Thymus (tissue), 11 donors: Measurements from ENCODE around the gene FRMD8. TPM values are rescaled to one million over a fixed set of nuclear protein-coding genes. Genes with fewer than 3 reads are reported as not detected.
A peak's percentile ranks its signal among the peaks of the same experiment; 100 is the strongest.

ENCODE experiments used
- DNase-seq, 9 donors: peaks; one replicate each; pipeline ENCODE4 v3.0.0-alpha.2; 2013; ENCODE audit warnings: low spot score in 9 of 9, low read depth in 6 of 9, missing footprints in 1 of 9
- H3K27ac ChIP-seq, 2 donors: one replicate each; pipeline ENCODE4 v1.5.1; 2013; ENCODE audit warnings: control low read depth in 1 of 2, low read depth in 1 of 2, low read length in 1 of 2, mild to moderate bottlenecking in 1 of 2, moderate library complexity in 1 of 2
- H3K27me3 ChIP-seq, 2 donors: one replicate each; pipeline ENCODE4 v1.5.1; 2013; ENCODE audit warnings: low read length in 1 of 2; ENCODE audit not compliant: control insufficient read depth in 2 of 2, insufficient read depth in 1 of 2
- H3K36me3 ChIP-seq, 2 donors: one replicate each; pipeline ENCODE4 v1.5.1; 2013; ENCODE audit warnings: low read length in 1 of 2, mild to moderate bottlenecking in 1 of 2, moderate library complexity in 1 of 2; ENCODE audit not compliant: control insufficient read depth in 2 of 2, insufficient read depth in 2 of 2
- H3K4me1 ChIP-seq, 2 donors: one replicate each; pipeline ENCODE4 v1.5.1; 2013; ENCODE audit warnings: low read length in 2 of 2; ENCODE audit not compliant: control insufficient read depth in 2 of 2, insufficient read depth in 2 of 2
- H3K4me3 ChIP-seq, 2 donors: one replicate each; pipeline ENCODE4 v1.5.1; 2013; ENCODE audit warnings: low read length in 2 of 2, control low read depth in 1 of 2, mild to moderate bottlenecking in 1 of 2
- H3K9me3 ChIP-seq, 2 donors: one replicate each; pipeline ENCODE4 v1.5.1; 2013; ENCODE audit warnings: low read length in 1 of 2, mild to moderate bottlenecking in 1 of 2; ENCODE audit not compliant: control insufficient read depth in 2 of 2, insufficient read depth in 1 of 2
- WGBS: extraction: QIAGEN DNeasy Blood & Tissue Kit; methylation state at CpG from one replicate; pipeline ENCODE4 v1.1.7; 2013; 5-methylcytosine and 5-hydroxymethylcytosine counted together
- polyA plus RNA-seq: library from polyadenylated mRNA; stranded (reverse); fragments of 200-250 nt; gene quantifications from one replicate; pipeline ENCODE4 v1.2.3, GENCODE V29; 2013
- total RNA-seq: library from RNA; stranded (reverse); fragments of 120-200 nt; gene quantifications from one replicate; pipeline ENCODE4 v1.2.4, GENCODE V29; 2013
- donor health status: healthy.

The FRMD8 gene
- total and polyA plus RNA-seq, 2 donors = 15.2 to 21.4 TPM

DNA sequence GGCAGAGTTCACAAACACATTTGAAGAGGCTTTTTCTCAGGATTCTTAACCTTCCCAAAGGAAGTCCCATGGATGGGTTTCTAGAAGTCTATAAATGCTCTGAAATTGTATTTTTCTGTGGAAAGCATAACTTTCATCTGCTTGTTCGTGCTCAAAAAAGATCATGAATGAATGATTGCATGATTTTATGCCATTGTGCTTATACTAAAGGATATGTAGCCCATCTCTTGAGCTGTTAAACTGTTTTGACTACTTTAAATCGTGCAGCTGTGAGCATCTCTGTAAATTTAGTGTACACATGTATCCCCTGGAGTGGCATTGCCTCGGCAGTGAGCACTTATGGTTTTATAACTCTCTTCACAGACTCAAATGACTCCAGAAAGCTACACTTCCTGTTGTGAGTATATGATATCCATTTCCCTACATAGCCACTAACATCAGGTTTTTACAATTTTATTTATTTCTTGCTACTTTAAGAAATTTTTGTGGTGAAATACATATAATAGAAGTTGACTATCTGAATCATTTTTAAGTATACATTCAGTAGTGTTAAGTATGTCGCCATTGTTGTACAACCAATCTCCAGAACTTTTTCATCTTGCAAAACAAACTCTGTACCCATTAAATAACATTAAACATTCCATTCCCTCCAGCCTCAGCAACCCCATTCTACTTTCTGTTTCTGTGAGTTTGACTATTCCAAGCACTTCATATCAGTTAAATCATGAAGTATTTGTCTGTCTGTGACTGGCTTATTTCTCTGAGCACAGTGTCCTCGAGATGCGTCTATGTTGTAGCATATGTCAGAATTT is 44.2 kb downstream of the FRMD8 start:
- 56% methylated on average over 6 of the region's 6 CpGs for WGBS
- H3K27me3 ChIP-seq = no peaks in the 10 kb centered on the region
- peak in 2 of 9 donors; percentile 49 to 67 for DNase-seq
- peak overlapping the region; percentile 90 to 94 for H3K27ac ChIP-seq
- H3K4me3 ChIP-seq = peak overlapping the region; percentile 6 to 18
- no peaks in the 10 kb centered on the region for H3K9me3 ChIP-seq
- peaks cover 11 to 16% of the 10 kb centered on the region in 2 donors for H3K36me3 ChIP-seq
- peaks cover 32 to 46% of the 10 kb centered on the region in 2 donors for H3K4me1 ChIP-seq

DNA sequence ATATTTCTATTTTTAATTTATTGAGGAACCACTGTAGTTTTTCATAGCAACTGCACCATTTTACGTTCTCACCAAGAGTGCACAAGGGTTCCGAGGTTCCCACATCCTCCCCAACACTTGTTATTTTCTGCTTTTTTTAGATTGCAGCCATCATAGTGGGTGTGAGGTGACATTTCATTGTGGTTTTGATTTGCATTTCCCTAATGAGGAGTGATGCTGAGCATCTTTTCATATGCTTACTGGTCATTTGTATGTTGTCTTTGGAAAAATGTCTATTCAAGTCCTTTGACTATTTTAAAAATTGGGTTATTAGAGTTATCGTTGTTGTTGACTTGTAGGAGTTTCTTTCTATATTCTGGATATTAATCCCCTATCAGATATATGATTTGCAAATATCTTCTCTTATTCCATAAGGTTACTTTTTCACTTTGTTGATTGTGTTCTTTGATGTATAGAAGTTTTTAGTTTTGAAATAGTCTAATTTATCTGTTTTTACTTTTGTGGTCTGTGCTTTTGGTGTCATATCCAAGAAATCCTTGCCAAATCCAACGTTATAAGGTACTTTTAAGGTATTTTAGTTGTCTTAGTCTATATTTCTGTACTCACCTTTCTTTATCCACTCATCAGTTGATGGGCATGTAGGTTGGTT is 45.1 kb downstream of the FRMD8 start:
- Histone ChIP-seq H3K27ac (peak overlapping the region in 1 of 2 donors; percentile 31), H3K27me3 (no peaks in the 10 kb centered on the region), H3K4me1 (peaks cover 29 to 42% of the 10 kb centered on the region in 2 donors), H3K36me3 (peaks cover 17 to 24% of the 10 kb centered on the region in 2 donors), H3K9me3 (no peaks in the 10 kb centered on the region), H3K4me3 (no peak overlapping the region)
- DNase-seq = peak in 2 of 9 donors; percentile 26 to 62
- 69% methylated on average over 4 of the region's 4 CpGs for WGBS

DNA sequence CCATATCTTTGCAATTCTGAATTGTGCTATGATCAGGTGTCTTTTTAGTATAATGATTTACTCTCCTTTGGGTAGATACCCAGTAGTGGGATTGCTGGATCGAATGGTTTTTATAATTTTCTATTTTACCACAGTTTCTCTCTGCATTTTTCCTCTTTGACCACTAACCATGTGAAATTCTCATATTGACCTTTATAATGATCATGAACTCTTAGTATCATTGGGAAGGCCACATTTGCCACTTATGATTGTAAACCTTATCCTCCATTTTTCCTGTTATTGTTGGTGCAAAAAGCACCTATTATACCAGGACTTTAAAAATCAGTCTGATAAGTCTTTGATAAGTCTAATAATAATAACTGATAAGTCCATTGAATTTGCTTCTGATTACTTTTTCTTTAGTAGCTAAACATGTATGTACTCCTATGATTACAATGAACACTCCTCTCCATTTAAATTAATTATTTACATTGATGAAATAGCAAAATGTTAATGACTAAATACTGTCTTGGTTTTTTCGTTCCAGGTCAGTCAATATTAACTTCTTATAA is 45.7 kb downstream of the FRMD8 start:
- Histone ChIP-seq H3K27me3 (no peaks in the 10 kb centered on the region), H3K36me3 (peaks cover 16 to 24% of the 10 kb centered on the region in 2 donors), H3K4me1 (peaks cover 25 to 36% of the 10 kb centered on the region in 2 donors), H3K27ac (no peak overlapping the region), H3K9me3 (no peaks in the 10 kb centered on the region), H3K4me3 (no peak overlapping the region)
- WGBS = 77% methylated on average over 2 of the region's 2 CpGs
- no peak for DNase-seq

DNA sequence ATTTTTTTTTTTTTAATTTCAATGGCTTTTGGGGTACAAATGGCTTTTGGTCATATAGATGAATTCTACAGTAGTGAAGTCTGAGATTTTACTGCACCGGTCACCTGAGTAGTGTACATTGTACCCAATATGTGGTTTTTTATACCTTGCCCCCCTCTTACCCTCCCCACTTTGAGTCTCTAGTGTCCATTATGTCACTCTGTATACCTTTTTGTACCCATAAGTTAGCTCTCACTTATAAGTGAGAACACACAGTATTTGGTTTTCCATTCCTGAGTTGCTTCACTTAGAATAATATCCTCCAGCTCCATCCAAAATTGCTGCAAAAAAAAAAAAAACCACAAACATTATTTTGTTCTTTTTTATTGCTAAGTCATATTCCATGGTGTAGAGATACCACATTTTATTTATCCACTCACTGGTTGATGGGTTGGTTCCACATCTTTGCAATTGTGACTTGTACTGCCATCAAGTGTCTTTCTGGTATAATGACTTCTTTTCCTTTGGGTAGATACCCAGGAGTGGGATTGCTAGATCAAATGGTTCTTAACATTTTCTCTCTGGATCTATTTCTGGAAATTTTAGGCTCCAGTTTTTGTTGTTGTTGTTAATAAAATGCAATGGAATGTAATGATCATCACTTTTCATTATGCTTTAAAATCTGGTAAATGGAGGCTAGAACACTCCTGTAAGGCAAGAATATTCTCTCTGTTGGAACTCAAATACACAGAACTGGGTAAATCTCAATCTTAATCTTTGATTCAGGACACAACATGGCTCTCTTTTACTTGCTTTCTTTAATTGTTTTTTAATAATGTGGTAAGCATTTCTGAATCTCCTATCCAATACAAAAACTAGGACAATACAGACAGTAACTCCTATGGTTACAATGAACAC is 46.5 kb downstream of the FRMD8 start:
- 98% methylated on average over 1 of the region's 1 CpG for WGBS
- Histone ChIP-seq H3K36me3 (peaks cover 21 to 27% of the 10 kb centered on the region in 2 donors), H3K27ac (no peak overlapping the region), H3K4me1 (peaks cover 19 to 29% of the 10 kb centered on the region in 2 donors), H3K27me3 (no peaks in the 10 kb centered on the region), H3K9me3 (no peaks in the 10 kb centered on the region), H3K4me3 (no peak overlapping the region)
- DNase-seq = peak in 2 of 9 donors; percentile 58 to 79

DNA sequence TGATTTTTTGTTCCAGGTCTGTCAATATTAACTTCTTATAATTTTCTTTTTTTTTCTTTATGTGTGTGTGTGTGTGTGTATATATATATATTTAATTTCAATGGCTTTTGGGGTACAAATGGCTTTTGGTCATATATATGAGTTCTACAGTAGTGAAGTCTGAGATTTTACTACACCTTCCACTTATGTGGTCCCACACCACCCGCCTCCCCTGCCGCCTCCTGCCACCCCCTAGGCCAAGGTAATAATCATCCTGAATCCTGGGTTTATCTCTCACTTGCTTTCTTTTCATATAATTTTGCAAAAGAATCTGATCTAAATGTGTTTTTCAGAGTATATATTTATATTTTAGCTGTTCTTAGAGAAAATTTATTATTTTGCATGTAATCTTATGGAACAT is 47.2 kb downstream of the FRMD8 start:
- Histone ChIP-seq H3K27ac (no peak overlapping the region), H3K36me3 (peaks cover 22 to 28% of the 10 kb centered on the region in 2 donors), H3K27me3 (no peaks in the 10 kb centered on the region), H3K9me3 (no peaks in the 10 kb centered on the region), H3K4me3 (no peak overlapping the region), H3K4me1 (peaks cover 15 to 21% of the 10 kb centered on the region in 2 donors)
- WGBS = over 99% methylated on average over 2 of the region's 2 CpGs
- DNase-seq = no peak

DNA sequence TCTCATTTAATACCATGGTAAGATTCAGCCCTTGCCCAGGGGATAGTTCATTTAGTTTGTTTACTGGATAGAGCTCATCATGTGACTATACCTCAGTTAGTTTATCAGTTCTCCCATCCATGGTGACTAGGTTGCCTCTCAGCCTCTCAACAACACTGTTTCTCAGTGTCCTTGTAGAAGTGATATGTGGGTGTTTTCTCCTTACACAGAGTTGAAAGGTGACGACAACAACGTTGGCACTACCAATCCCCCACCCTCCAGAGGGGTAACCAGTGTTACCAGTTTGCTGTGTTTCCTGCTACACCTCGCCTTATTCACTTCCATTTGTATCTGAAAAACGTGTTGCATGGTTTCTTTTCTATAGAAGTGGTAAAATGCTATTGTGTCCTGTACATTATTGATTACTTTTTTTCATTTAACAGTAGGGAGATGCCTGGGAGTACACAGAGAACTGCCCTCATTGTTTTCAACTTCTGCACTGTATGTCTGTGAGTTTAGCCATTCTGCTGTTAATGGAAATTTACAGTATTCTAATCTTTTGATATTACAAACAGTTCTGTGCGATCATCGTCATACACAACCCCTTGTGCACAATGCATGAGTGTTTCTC is 47.7 kb downstream of the FRMD8 start:
- Histone ChIP-seq H3K27ac (peak overlapping the region in 1 of 2 donors; percentile 42), H3K4me3 (no peak overlapping the region), H3K27me3 (no peaks in the 10 kb centered on the region), H3K4me1 (peaks cover 12 to 19% of the 10 kb centered on the region in 2 donors), H3K36me3 (peaks cover 22 to 28% of the 10 kb centered on the region in 2 donors), H3K9me3 (no peaks in the 10 kb centered on the region)
- 91% methylated on average over 6 of the region's 6 CpGs for WGBS
- no peak for DNase-seq

DNA sequence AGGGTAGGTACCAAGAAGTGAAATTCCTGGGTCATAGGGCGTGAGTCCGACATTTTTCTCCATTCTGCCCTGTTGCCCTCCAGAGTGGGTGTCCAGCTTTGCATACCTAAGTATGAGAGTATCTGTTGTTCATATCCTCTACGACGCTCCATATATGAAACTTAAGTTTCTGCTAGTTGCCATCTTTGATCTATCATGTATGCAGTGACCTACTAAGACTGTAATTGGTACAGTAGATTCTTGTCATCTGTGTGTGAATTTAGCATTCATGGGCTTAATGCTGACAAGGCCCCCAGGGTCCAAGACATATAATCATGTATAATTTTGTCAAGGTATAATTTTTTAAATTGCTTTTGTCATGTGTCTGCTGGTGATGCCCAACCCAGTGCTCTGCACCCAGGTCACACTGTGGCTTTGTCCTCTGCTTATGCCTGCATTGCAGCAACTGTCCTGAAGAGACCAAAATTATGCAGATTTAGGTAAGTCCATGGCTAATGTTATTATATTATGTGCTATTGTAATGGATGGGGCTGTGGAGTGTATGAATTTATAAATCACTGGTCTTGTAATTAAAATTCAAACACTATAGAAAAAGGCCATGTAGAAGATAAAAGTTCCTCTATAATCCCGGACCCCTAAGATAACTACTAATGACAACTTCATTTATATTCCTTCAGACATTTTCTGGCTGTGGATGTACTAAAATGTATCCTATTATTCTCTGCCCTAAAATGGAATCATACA is 48.4 kb downstream of the FRMD8 start:
- Histone ChIP-seq H3K4me1 (peaks cover 8 to 14% of the 10 kb centered on the region in 2 donors), H3K36me3 (peaks cover 22 to 28% of the 10 kb centered on the region in 2 donors), H3K4me3 (no peak overlapping the region), H3K27me3 (no peaks in the 10 kb centered on the region), H3K27ac (no peak overlapping the region), H3K9me3 (no peaks in the 10 kb centered on the region)
- WGBS = 97% methylated on average over 5 of the region's 5 CpGs
- no peak for DNase-seq

DNA sequence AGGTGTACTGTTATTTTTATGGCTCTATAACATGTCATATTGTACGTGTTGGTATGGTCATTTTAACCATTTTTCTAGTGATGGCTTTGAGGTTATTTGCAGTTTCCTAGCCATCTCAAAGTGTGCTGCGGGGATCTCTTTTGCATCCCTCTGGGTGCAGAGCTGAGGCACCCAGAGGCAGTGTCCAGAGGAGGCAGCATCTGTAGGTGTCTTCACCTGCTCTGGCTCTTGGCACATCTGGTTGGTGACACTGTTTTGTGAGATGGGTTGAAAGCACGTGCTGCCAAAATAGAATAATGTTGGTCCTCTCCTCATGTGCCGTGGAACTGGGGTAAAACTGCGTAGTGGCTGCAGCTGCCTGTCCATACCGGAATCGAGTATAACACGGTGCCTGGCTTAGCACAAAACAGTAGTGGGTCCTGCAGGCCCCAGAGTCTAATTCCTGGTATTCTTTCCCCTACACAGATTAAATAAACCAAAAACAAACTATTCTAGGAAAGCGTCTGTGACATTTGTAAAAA is 49.0 kb downstream of the FRMD8 start:
- H3K27me3 ChIP-seq = no peaks in the 10 kb centered on the region
- peak overlapping the region in 1 of 2 donors; percentile 31 for H3K27ac ChIP-seq
- H3K4me1 ChIP-seq = peaks cover 4 to 10% of the 10 kb centered on the region in 2 donors
- 98% methylated on average over 9 of the region's 9 CpGs for WGBS
- peaks cover 22 to 28% of the 10 kb centered on the region in 2 donors for H3K36me3 ChIP-seq
- no peak overlapping the region for H3K4me3 ChIP-seq
- no peaks in the 10 kb centered on the region for H3K9me3 ChIP-seq
- DNase-seq = no peak
